Omental fat pad (tissue), 4 donors: ENCODE measurements around the gene SH3RF3. TPM values are rescaled to one million over a fixed set of nuclear protein-coding genes. Genes with fewer than 3 reads are reported as not detected.

Experiments used
- ATAC-seq: fragments of 150-250 bp; one replicate; pipeline ENCODE4 v1.9.1; 2016; ENCODE audit warnings: mild to moderate bottlenecking, moderate library complexity; ENCODE audit not compliant: low FRiP score
- DNase-seq: peaks from one replicate; pipeline ENCODE4 v3.0.0-alpha.2; 2019; ENCODE audit warnings: low spot score
- total RNA-seq, 4 donors: library from RNA; depleted of rRNA; stranded (reverse); fragments of >200 nt; gene quantifications; one replicate each; pipeline ENCODE4 v1.1.0, GENCODE V29; 2016
- TF ChIP-seq, protein P1 (sequence below), 3 donors: fragments of 450-650 bp; IDR thresholded peaks; one replicate each; pipeline ENCODE4 v1.5.1; 2016 to 2017; ENCODE audit warnings: antibody characterized with exemption in 3 of 3, mild to moderate bottlenecking in 3 of 3, moderate library complexity in 2 of 3

The SH3RF3 gene
- total RNA-seq, 4 donors from 2014 or later, result 6.5 to 16.6 (median 8.6) TPM

DNA sequence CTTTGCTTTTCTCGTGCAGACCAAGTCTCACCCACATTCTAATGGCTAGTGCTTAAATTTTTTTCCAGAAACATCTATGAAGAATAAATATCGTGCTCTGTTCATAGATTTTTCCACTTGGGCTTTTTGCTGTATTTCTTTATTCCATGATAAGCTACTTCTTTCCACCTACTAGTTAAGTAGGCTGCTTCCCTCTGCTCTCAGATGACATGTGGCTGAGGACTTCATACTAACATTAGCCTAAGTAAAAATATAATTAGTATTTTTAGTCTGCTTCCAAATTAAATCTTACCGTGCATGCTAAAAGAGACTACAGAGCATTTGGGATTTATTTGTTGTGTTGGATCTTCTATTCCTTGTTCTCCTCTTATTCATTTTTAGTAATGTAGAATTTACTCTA lies 102.4 kb downstream of the SH3RF3 start:
- no peak for DNase-seq
- no peak for ATAC-seq
- TF ChIP-seq, protein P1, sequence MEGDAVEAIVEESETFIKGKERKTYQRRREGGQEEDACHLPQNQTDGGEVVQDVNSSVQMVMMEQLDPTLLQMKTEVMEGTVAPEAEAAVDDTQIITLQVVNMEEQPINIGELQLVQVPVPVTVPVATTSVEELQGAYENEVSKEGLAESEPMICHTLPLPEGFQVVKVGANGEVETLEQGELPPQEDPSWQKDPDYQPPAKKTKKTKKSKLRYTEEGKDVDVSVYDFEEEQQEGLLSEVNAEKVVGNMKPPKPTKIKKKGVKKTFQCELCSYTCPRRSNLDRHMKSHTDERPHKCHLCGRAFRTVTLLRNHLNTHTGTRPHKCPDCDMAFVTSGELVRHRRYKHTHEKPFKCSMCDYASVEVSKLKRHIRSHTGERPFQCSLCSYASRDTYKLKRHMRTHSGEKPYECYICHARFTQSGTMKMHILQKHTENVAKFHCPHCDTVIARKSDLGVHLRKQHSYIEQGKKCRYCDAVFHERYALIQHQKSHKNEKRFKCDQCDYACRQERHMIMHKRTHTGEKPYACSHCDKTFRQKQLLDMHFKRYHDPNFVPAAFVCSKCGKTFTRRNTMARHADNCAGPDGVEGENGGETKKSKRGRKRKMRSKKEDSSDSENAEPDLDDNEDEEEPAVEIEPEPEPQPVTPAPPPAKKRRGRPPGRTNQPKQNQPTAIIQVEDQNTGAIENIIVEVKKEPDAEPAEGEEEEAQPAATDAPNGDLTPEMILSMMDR (IDR thresholded peaks at IDR 0.05), result no peak

DNA sequence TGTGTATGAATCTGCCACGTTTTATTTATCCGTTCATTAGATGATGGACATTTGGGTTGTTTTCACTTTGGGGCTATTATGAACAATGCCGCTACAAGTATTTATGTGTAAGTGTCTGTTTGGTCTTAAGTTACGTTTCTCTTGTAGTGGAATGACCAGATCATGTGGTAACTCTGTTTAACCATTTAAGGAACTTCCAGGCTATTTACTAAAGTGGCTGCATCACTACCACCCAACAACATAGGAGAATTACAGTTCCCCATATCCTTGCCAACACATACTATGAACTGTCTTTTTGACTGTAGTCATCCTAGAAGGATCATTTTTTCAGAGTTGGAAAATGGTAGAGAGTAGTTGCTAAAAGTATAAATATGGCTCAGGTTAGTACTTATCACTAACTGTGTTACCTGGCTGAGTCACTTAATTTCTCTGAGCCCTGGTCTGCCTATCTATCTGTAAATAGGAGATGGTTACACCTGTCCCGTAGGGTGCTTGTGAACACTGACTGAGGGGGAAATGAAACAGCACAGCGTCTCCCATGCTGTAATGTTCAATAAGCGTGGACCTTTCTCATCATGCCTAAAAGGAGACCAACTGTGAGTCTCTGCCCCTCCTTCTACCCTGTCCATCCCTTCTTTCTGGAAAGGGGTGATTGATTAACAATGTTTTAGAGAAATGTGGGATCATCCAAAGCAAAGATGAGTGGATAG lies 103.1 kb downstream of the SH3RF3 start:
- DNase-seq (no peak), ATAC-seq (no peak)
- TF ChIP-seq, protein P1 (IDR thresholded peaks at IDR 0.05), result no peak

DNA sequence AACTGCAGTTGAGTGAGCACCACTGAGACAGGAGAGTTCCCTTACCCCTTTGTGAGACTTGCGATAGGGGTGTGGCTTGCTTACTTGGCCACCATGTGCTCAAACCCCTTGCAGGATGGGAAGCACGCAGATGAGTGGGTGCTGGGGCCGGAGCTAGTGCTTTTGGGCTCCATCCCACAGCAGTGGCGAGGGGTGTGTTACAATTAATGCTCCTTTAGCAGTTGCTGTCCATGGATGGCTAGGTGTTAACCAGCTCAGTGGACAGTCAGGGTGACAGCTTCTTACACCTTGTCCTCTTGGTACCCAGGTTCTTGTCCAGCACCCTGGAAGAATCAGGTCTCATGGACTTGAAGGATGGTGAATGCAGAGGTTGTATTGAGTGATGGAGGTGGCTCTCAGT lies 103.9 kb downstream of the SH3RF3 start:
- TF ChIP-seq, protein P1 (IDR thresholded peaks at IDR 0.05), result no peak
- DNase-seq (no peak), ATAC-seq (no peak)

DNA sequence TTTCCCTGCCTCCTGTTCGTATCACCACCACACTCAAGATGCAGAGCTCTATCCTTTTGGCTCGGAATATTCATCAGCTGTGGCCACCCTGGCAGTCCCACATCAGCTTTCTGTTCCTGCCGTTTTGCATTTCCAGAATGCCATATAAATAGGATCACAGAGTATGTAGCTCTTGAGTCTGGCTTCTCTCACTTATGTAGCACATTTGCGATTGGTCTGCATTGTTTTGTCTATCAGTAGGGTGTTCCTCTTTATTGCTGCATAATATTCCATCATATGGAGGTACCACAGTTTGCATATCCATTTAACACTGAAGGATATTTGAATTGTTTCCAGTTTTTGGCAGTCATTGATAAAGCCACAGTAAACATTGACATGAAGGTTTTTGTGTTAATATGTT lies 104.6 kb downstream of the SH3RF3 start:
- DNase-seq (no peak), ATAC-seq (no peak)
- TF ChIP-seq, protein P1 (IDR thresholded peaks at IDR 0.05), result no peak

DNA sequence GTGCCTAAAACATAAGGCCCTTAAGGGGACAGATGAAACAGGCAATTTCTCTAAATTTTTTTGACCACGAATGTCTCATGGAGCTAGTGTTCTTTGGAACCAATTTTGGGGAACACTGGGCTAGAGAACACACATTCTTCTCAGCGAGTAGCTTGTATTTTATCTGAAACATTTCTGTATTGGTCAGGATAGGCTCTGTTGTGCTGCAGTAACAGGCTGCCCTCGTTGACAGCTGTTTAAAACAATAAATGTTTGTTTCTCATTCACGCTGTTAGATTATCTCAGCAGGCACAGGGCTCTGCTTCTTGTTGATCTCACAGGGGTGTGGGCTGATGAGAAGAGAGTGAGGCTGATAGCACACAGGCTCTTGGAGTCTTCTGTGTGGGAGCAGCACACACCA lies 105.3 kb downstream of the SH3RF3 start:
- TF ChIP-seq, protein P1 (IDR thresholded peaks at IDR 0.05), result no peak
- ATAC-seq, result no peak
- no peak for DNase-seq

DNA sequence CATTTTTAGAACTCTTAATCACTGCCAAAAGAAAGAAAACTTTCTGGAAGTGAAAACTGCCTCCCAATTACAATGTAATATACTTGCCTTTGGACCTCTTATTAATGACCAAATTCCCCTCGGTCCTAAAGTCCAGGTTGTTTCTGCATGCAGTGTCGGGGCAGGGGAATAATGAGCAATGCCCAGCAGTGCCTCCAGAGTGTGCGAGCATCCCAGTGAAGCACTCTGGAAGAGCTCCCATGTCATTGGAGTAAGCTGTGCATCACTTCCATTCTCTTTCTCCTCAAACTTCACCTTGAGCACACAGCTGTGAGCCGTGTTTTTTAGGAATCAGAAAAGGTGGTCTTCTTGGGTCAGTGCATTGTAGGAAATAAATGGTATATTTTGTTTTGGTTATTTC lies 107.1 kb downstream of the SH3RF3 start:
- DNase-seq (no peak), ATAC-seq (no peak)
- TF ChIP-seq, protein P1 (IDR thresholded peaks at IDR 0.05), result no peak

DNA sequence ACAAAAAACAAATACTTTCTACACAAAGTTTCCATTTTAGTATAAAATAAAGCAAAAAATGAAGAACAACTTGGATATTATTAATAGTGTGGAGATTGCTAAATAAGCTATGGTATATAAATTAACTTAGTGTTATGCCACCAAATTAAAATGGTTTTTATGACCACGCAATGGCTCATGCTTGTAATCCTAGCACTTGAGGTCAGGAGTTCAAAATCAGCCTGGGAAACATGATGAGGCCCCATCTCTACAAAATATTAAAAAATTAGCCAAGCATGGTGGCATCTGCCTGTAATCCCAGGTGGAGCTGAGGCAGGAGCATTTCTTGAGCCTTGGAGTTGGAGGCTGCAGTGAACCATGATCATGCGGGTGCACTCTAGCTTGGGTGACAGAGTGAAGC lies 108.8 kb downstream of the SH3RF3 start:
- no peak for ATAC-seq
- TF ChIP-seq, protein P1 (IDR thresholded peaks at IDR 0.05), result no peak
- no peak for DNase-seq
